GM18511 (cell line): ENCODE measurements around the gene LRRTM4.

ENCODE experiments used
- ATAC-seq: cut with Tn5 transposase; IDR thresholded peaks from one replicate; pipeline ENCODE4 v1.9.1; 2021; ENCODE audit warnings: mild to moderate bottlenecking, moderate library complexity; ENCODE audit not compliant: unreplicated experiment

LRRTM4 gene

DNA sequence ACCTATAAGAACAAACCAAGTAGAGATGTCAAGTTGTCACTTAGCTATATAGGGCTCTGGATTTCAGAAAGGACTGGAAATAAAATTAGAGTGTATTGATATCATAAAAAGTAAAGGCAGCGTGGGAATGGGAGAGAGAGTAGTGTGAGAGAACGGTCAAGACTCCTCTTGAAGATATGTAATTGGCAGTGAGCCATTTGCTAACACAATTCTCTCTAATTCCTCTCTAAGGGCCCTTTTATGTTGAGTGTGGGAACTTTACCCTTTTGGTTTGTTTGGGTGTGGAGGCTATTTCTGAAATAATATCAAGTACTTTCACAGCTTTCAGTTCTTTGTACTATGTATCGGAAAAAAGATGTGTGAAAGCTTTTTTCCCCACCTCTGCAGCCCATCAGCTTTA lies 196.8 kb downstream of the LRRTM4 start:
- no peak for ATAC-seq

GRCh38 chr2:77322431-77322830 lies 199.7 kb downstream of the LRRTM4 start:
- ATAC-seq: no peak

GRCh38 chr2:77314721-77315120 lies 207.5 kb downstream of the LRRTM4 start:
- ATAC-seq: no peak

GRCh38 chr2:77310416-77310815 lies 211.8 kb downstream of the LRRTM4 start:
- no peak for ATAC-seq

DNA sequence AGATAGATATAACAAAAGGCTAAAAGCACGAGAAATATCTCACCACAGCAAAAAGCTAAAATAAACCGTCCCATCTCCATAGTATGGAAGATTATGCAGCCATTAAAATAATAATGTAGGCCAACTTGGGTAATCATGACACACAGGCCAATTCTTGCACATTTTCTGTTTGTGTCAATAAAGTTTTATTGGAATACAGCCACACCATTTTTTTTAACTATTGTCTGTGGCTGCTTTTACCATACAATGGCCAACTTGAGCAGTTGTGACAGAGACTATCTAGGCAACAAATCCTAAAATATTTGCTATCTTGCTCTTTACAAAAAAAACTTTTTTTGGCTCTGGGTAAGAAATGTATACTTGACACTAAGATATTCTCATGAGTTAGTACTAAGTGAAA lies 212.5 kb downstream of the LRRTM4 start:
- no peak for ATAC-seq

GRCh38 chr2:77301441-77301840 lies 220.7 kb downstream of the LRRTM4 start:
- ATAC-seq: no peak

DNA sequence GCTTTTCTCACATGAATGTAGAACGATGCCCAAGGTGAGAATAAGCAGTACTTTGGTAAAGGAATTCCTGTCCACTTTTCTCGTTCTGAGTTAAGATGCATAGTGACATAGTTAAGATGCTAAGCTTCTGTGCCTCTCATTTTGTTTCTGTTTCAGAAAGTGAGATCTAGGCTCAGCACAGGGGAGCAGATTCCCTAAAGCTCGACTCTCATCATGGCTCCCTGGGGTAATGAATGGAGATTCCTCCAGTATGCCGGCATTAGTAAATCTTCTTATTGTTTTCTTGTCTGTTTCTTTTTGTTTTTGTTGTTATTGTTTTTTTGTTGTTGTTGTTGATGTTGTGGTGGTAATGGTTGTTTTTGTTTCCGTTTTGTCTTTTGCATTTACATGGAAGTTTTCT lies 225.4 kb downstream of the LRRTM4 start:
- no peak for ATAC-seq

DNA sequence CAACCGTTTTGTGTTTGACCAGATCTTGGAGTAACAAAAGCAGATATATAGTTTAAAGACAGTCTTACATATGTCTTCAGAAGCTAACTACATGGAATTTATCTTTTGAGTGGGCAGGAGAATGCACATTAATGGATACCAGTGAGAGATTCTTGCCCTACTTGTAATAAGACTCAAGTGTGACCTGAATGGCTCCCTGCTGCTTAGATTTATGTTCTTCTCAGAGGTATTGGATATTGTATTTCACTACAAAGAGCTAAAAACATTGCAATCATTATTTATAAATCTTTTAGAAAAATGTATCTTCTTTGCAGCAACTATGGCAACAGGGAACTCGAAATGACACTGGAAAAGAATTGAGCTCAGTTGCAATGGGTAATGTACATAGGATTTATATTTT lies 227.7 kb downstream of the LRRTM4 start:
- no peak for ATAC-seq

DNA sequence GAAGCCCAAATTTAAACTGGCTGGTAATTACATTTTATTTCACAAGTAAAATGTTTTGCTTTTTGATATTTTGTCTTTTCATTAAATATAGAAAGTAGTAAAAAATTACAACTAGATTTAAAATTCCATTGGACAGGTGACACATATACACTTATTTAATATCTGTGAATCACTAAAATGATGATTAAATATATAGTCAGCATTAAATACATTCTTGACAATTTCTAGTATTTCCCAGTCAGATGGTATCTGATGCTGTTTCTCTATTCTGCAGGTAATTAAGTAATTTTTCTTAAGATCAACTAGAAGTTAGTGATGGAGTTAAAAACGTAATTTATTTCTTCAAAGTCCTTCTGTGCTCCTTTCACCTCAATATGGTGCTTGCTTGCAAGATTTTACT lies 237.8 kb downstream of the LRRTM4 start:
- no peak for ATAC-seq

- ATAC-seq: no peak
These were observed 250.9 kb downstream of the LRRTM4 start for GRCh38 chr2:77271262-77271661.

DNA sequence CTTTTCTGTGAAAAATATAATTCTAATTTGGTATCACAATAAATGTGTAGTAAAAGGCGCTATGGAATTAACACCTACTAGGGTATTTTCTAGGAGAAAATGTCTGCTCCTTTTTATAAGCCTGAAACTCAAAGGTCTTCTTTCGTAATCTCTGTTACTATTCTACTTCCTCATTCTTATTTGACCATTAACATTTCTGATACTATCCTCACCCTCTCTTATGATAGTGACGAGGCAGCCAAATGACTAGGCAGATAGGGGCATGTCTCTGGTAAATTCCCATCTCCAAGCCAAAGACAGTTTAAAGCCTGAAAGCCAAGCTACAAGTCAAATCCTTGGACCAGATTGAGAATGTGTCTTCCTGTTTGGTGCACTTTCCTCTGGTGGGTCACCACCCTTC lies 251.7 kb downstream of the LRRTM4 start:
- no peak for ATAC-seq

GRCh38 chr2:77268626-77269025 lies 253.6 kb downstream of the LRRTM4 start:
- ATAC-seq: no peak

DNA sequence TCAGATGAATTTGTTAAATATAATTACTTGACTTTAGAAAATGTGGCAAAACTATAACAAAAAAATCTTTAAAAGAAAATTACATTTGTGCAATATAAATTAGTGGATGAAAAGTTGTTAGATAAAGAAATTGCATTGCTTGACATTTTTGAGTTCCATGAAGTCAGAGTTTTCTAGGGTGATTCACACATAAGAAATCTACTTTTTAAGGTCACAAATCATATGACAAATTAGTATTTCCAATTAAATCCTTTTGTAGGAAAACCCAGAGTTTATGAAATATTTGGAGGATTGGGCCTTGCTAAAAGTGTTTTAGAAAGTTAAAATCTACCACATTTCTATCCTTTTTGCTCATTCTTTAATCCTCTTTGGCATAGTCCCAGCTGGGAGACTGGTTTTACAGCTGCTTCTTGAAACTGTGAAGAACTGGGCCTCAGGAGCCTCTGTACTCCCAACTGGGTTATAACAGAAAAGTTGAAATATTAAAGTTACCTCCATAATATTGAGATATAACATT lies 289.2 kb downstream of the LRRTM4 start:
- no peak for ATAC-seq

GRCh38 chr2:77228391-77228790 lies 293.8 kb downstream of the LRRTM4 start:
- no peak for ATAC-seq

- ATAC-seq: no peak
These were observed 311.5 kb downstream of the LRRTM4 start for GRCh38 chr2:77210725-77211124.

GRCh38 chr2:77207331-77207730 lies 314.8 kb downstream of the LRRTM4 start:
- no peak for ATAC-seq

DNA sequence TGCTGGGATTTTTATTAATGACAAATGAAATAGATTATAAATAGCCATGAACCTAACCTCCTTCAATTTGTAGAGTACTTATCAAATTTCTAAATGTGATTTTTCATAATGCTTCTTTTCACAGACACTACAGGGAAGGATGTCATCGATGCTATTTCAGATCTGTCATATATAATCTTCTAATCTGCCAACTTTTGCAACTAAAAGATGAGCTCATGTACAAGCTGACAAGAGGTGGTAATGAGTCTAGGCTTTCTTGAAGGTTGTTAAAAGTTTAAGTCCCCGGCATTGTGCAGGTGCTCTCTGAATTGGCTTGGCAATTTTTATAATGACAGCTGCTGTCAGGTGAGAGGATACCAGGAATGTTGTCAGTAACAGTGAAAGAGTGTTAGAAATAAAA lies 320.4 kb downstream of the LRRTM4 start:
- ATAC-seq: no peak

- no peak for ATAC-seq
These were observed 322.8 kb downstream of the LRRTM4 start for GRCh38 chr2:77199411-77199810.

DNA sequence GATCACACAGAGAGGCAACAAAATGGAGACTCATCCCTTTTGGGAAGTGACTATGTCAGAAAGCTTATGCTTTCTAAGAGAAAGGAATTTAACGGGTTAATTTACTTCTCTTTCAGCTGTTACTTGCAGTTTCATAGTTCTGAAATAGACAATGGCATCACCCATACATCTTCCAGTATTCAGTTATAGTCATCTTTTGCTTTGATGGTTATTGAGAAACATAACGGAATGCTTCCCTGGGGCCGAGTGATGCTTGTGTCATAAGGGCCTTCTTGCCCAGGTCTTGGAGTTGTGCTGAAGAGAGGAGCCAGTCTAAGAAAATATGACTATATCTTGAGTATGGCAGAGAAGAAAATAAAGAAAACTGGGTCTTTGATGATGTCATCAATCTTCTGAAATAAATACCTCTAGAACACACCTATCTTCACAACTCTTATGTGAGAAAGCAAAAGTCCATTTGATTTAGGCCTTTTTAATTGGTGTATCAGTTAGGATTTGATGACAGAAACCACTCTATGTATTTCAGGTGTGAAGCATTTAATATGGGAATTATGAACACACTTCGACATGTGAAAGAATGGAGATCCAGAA lies 328.2 kb downstream of the LRRTM4 start:
- no peak for ATAC-seq

DNA sequence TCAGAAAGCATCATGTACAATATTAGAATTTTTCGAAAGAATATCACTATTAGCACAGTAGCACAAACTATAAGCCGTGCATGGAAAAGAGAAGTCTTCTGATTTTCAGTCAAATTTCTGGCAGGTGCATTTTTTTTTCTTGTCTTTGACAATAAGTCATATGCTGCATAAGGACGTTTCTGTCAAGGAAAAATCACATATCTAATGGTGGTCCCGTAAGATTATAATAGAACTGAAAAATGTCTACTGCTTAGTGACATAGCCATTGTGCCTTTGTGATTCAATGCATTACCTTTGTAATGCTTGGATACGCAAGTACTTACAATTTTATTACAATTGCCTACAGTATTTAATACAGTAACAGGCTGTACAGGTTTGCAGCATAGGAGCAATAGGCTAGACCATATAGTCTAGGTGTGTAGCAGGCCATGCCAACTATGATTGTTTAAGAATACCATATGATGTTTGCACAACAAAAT lies 329.3 kb downstream of the LRRTM4 start:
- no peak for ATAC-seq

- no peak for ATAC-seq
These were observed 330.5 kb downstream of the LRRTM4 start for GRCh38 chr2:77191665-77192064.

DNA sequence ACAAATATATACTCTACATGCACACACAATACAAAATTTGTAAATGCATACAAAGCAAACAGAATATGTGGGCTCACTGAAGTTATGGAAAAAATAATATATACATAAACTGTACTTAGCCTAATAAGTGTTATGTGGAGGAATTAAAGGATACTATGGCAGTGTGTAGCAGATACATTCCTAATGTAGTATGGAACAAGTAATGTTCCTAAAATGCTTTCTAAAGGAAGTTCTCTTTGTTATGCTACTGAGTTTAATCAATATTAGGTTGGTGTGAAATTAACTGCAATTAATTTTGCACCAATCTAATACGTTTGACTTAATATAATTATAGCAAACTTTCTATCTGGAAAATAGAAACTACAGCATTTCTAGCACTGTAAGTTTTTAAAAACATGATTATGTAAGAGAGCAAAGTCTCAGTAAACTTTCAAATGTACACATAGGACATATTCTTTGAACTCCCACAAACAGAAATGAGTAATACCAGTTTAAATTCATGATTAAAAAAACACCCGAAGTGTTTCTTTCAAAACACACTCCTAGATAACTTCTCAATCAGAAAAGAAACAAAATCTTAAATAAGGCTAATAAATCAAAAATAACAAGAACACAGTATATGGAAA lies 331.3 kb downstream of the LRRTM4 start:
- ATAC-seq: no peak

DNA sequence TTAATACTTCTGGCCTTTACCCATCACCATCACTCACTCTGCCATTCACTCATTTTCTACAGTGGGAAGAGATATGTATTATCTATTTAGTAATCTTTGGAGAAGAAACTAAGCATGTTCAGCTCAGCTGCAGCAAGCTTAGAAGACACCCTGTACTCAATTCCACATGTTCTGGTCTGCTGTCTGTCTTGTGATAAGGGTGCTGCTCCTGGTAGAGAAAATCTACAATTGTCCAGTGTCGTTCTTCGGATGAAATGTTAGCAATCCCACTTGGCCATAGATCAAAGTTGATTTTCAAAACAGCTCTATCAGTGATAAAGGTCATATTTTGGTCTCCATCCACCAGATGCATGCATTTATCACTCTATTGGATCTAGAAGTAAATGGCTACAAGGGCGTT lies 337.1 kb downstream of the LRRTM4 start:
- ATAC-seq: no peak
